KBM-7 (cell line): ENCODE results near the gene VPREB3.

Experiments
- DNase-seq: peaks from one replicate; pipeline ENCODE4 v3.0.0-alpha.2; 2015
- in situ Hi-C: fragments of 300-500 bp; cut with MboI; formaldehyde crosslinking; loops from 2 replicates; pipeline ENCODE4 v1.14.3; 2020; ENCODE audit warnings: low sequenced_read_pairs, low pct_unique_long_range_greater_than_20kb, mixed read lengths

Gene VPREB3

DNA sequence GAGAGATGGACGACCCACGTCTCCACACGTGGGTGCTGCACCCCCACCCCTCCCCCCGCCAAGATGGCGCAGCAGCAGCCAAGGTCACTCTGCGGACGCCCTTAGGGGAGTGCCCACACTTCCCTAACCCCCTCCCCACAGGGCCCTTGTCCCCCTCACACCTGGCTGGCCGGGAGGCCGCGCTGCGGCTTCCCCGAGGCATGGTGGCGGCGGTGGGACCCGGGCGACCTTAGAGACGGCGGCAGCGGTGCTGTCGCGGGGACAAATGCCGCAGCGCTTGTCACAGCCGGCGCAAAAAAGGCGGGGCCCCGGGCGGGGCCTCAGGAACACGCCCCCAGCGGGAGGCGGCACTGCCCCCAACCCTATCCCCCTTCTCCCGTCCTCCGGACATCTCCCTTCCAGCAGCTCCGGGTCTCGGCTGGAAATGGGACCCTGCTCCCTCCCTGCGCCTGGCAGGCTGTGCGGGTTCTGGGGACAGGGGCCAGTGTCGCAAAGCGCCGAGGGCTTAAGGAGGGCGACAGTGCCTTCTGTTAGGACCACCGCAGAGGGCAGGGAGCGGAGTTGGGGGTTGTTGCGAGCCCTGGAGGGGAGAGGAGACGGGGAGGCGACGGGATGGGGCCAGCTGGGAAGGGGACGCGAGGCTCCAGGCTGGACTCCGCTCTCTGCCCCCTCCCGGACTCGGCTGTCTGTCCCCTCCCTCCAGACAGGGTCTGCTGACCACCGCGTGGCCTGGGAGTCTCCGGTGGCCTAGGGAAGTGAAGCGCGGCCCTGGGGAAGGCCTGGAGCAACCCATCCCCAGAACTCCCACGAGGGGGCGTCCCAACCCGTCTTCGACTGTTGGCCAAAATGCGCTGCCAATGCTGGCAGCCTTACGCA is 13.7 kb upstream of the VPREB3 start, which contains the start of gene CHCHD10:
Gene CHCHD10, minus strand, starts transcription at position 300 of the 876 bp plus-strand sequence. Its CDS starts 98 bp downstream, at position 202.
- in situ Hi-C loops: no loop called here

DNA sequence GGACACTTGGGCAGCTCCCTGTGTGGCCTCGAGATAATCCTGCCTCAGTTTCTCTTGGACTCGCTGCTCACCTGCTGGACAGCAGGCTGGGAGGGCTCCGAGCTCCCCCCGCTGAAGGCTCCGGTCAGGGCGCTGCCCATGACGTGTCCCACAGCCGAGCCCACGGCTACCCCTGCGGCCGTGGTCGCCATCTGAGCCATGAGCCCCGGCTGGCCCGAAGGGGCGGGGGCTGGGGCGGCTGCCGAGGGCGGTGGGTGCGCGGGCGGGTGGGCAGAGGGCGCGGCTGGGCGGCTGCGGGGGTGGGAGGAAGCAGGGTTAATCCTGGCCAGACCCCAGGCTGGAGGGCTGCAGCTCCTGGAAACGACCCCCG is 13.1 kb upstream of the VPREB3 start:
- DNase-seq: no peak
- in situ Hi-C loops: no loop called here

More for the DNA sequence above, 13.7 kb upstream of the VPREB3 start, which contains the start of gene CHCHD10:
- DNase-seq: peak; percentile 94

DNA sequence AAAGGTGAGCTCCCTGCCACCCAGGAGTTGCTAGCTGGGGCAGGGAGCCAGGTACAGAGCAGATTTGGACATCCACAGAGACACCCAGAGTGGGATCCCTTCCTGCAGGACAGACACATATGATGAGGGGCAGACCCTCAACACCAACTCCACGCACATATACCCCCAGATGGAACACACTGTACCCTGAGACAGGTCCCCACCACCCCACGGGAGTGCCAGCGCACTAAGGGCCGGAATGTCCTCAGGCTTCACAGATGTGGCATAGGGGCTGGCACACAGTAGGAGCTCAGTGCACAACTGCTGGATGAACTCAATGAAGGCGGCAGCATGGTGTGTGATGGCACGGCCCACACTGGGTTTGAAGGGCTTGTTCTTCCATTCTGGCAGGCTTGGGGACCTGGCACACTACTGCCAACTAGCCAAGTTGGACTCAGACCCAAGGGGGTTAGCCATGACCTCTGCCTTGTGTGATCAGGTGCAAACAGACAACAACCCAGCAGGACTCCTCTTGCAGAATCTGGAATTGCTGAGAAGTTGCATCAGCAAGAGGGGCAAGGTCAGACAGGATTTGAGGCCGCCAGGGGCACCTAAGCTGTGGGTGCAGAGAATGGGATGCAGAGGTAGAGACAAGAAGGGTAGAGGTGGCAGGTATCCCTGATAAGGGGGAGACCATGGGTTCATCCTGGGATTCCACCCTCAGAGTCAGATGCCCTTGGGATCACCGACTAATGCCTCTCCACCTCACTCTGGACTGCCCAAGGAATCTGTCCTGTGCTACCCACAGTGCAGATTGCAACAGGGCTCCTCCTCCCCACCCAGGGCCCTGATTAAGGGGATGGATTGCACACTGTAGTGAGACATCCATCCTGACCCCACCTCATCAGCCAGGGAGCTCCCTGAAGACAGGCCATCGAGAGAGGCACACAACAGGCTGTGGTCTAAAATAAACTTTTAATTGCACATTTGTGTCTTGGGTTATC is 11.0 kb upstream of the VPREB3 start:
- in situ Hi-C loops: no loop called here
- DNase-seq: no peak

DNA sequence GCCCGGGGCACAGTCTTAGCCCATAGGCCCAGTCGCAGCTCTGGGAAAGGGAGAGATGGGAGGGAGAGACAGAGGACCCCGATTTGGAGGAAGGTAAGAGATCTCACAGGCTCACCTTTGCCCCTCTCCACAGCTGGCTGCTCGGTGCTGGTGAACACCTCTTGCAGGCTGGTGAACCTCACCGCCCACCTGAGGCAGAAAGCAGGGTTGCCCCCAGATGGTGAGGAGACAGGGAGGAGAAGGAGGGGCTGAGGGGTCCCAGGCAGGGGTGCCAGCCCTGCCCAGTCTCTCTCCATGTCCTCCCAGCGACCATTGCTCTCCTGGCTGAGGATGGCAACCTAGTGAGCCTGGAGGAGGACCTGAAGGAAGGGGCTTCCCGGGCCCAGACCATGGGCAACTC is 9.7 kb upstream of the VPREB3 start:
- in situ Hi-C loops: no loop called here
- DNase-seq: no peak

DNA sequence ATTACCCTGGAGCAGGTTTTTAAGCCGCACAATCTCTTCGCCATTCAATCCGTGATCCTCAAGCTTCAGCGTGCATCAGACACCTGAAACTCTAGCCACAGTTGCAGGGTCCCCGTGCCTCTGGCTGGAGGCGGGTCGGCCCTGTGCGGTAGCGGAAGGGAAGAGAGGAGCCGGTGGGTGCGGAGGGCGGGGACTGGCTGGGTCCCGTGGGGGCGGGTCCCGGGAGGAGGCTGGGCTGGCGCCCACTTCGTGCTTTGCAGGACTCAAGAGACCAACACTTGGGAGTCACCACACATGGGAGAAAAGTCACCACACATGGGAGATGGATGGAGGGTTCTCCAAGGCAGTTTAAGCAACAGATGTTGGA is 9.3 kb upstream of the VPREB3 start:
- DNase-seq: no peak
- in situ Hi-C loops: no loop called here

DNA sequence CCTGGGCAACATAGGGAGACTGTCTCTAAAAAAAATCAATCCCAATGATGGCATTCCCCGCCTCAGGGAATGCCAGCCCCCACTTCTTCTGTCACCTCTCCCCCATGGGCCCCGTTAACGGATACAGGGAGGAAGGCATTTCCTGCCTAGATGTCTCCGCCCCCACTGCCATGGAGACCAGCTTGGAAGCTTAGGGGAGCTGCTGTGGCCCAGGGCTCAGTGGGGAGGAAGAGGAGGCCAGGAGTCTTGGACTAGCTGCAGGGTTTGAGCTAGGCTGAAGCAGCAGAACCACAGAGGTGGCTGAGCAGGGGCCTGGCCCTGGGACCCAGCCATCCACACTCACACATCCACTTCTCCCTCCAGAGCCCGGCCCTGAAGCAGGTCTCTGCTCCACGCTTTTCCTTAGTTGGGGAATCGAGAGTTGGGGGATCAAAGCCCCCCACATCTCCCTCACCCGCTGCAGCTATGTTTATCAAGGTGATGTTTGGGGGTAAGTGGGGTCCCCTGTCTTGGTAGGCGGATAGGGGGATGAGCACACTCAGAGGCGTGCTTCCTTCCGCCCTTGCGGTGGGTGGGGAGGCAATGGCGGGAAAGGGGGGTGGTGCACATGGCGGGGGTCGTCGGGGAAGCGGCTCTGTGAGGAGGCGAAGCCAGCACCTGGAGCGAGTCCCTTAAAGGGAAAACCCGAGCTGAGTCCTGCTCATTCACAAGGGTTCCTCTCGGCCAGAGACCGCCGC is 8.8 kb upstream of the VPREB3 start, which contains the start of gene C22orf15:
Gene C22orf15, plus strand, starts transcription at position 149 of the 737 bp plus-strand sequence. Its CDS starts 317 bp downstream, at position 466.
- DNase-seq: peak; percentile 28

DNA sequence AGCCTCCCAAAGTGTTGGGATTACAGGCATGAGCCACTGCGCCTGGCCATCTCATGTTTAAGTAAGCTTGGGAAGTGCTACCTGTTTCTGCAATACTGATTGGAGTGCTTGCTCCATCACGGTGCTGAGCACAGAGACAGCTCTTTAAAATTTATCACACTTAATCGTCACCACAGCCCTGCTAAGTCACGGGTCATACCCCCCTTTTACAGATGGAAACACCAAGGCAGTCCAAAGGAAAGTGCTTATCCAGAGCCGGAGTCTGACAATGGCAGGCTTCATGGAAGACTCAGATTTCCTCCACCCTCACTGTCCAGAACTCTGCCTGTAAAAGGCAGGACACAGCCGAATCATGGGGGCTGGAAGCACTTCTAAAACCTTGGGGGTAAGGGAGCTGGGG is 5.8 kb upstream of the VPREB3 start:
- in situ Hi-C loops: no loop called here
- DNase-seq: no peak

More for the DNA sequence above, 8.8 kb upstream of the VPREB3 start, which contains the start of gene C22orf15:
- in situ Hi-C loops: no loop called here

DNA sequence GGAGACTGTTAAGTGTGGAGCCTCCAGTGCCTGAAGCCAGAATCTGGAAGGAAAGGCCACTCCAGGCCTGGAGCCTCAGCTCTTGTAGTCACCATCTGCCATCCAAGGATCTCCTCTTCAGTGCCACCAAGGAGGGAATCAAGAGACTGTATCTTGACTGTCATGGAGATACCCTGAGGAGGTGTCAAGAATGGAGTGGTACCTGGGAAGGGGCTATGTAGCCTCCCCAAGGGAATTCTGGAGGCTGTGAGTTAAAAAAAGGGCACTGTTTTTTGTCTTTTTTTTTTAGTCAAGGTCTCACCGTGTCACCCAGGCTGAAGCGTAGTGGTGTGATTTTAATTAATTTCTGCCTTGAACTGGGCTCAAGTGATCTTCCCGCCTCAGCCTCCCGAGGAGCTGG is 5.3 kb upstream of the VPREB3 start:
- in situ Hi-C loops: no loop called here

DNA sequence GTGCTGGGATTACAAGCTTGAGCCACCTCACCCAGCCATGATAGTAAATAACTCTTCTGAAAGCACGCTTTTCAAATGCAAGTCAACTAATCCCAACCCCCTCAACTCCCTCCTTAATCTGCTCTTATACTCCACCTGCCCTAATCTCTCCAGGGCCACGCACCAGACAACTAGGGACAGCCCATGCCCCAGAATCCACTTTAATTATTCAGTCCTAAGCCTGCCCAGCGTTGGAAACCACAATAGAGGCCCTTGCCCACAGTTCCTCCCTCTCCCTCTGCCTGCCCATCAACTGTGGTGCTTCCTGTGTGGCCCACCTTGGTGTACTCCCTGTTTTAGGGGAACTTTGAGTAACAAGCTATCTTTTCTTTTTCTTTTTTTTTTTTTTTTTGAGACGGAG is 2.7 kb upstream of the VPREB3 start:
- peak; percentile 64 for DNase-seq
- in situ Hi-C loops: no loop called here

More for the DNA sequence above, 5.3 kb upstream of the VPREB3 start:
- DNase-seq: no peak

DNA sequence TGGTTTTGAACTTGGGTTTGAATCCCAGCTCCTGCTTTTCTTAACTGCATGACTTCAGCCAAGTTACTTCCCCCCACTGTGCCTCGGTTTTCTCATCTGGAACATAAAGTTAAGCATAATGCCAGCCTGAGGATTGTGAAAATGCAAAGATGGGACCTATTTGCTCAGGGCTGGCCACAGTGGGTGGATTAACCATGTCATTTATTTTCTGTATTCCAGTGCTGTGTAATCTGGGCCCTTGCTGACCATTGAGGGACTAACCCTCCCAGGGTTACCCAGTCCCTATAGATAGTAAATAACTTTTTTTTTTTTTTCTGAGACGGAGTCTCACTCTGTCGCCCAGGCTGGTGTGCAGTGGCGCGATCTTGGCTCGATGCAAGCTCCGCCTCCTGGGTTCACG is 1.5 kb upstream of the VPREB3 start:
- no peak for DNase-seq
- in situ Hi-C loops: no loop called here

DNA sequence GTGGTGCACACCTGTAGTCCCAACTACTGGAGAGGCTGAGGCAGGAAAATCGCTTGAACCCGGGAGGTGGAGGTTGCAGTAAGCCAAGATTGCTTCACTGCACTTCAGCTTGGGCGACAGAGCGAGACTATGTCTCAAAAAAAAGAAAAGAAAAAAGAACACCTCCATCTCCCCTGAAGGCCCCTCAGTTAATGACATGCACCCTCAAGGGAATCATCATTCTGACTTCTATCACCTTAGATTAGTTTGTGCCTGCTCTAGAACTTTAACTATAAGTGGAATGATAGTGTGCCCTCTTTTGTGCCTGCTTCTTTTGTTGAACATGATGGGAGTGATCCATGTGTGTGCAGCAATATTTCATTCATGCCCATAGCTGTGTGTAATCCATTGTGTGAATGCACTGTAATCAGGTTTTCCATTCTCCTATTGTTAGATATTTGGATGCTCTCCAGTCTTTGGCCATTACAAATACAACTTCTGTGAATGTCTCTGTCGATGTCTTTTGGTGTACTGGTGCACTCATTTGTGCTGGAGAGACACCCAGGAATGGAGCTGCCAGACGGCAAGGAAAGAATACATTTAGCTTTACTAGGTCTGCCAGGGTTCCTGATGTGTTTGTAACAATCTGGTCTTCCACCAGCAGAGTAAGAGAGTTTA is 883 bp upstream of the VPREB3 start:
- in situ Hi-C loops: no loop called here
- DNase-seq: no peak

DNA sequence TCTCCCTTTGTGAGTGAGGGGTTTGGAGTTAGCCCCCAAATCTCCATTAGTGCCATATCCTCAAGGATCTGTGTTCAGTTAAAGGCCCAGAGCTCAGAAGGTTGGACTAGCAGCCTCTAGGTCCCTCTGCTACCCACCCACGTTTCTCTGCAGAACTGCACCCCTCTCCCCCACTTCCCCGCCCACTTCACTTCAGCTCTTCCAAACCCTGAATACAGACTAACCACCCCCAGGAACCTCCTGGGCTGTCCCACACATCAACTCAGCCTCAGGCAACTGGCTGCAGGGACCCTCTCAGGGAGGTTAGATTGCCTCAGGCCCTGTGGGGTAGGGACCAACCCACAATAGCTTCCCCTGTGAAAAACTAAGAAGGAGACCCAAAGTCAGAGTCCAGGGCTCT is 840 bp downstream of the VPREB3 start:
- no peak for DNase-seq
- in situ Hi-C loops: no loop called here

DNA sequence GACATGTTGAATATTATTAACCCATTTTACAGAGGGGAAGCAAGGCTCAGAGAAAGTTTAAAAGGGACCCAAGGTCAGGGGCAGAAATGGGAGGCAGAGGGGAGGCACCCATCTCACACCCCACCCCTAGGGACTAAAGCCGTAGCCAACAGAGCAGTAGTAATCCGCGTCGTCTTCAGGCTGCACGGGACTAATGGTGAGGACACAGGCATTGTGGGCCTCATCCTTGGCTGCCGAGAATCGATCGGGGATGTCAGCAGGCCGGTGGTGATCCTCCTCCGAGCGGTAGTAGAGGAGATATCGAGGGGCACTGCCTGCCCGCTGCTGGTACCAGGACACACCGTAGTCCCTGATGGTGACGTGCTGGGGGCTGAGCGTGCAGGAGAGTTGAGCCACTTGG is 1.5 kb downstream of the VPREB3 start:
- in situ Hi-C loops: no loop called here
- DNase-seq: no peak

DNA sequence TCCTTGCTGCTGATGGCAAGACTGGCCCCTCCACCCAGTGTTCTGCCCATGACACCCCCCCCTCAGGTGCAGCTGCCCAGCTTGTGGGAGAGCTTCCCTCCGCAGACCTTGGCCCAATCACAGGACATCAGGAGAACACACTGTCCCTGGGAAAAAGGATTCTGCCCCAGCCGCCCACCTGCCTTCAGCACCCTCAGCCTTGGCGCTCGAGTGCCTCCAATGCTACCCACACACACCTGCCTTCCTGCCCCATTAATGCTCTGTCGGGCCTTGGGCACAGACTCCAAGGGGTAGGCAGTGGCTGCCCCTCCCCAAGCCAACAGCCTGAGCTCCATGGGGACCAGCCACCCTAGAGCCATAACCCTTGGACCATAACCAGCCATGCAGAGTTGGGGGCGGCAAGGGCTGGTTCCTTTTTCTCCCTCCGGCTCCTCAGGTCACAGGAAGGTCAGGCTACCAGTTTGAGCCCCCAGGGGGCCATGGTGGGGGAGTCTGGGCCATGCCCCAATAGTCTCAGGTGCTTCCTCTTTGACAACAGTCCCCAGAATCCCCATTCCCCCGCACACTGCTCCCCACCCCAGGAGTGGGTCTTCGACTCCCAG is 2.0 kb downstream of the VPREB3 start:
- in situ Hi-C loops: no loop called here
- peak; percentile 57 for DNase-seq

DNA sequence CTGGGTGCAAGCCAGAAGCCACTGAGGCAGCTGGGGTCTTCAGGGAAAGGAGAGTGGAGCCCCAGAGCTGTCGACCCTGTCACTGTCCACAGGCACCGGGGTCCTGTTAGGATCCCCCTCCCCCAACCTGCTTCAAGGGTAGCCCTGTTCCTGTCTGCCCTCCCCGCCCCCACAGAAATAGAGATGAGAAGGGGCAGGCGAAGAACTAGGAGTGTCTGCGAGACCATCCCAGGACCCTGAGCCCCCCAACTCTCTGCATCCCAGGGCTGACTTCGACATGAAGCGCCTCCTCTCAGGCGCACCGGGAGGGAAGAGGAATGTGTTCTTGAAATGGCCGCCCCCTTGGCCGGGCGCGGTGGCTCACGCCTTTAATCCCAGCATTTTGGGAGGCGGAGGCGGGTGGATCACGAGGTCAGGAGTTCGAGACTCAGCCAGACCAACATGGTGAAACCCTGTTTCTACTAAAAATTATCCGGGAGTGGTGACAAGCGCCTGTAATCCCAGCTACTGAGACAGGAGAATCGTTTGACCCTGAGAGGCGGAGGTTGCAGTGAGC is 2.7 kb downstream of the VPREB3 start:
- in situ Hi-C loops: no loop called here
- DNase-seq: no peak

DNA sequence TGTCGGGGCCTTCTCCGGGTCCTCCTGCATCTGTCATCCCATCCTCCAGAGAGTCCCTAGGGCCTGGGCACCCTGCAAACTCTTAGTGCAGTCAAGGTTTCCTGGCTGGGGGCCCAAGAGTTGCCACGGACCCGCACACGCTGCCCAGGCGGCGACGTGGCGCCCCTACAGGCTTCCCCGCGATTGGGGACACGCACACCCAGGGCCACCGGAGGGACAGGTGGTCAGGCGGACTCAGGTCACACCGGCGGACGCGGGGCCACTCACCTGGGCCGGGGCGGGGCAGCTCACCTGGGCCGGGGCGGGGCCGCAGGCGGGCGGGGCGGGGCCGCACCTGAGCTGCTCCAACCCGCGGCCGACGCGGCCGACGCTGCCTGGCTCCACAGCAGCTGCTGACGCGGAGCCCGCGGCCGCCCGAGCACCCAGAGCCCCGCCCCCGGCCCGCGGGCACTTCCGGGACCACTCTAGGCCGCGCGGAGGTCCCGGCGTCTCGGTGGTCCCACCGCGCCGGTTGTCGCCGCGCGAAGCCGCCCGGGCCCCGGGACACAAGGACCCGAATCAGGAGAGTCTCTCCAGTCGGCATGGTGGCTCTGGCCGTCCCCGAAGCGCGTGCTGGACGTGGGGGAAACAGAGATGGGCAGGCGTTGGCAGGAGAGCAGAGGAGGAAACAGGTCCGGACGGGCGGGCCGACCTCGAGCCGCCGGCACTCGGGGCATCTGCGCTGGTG is 3.3 kb downstream of the VPREB3 start, which contains the start of gene ZNF70:
Gene ZNF70, minus strand, starts transcription at position 399 of the 727 bp plus-strand sequence. CDS start 5,972 bp downstream, outside the sequence.
- DNase-seq: peak; percentile 79
- in situ Hi-C loops: no loop called here

DNA sequence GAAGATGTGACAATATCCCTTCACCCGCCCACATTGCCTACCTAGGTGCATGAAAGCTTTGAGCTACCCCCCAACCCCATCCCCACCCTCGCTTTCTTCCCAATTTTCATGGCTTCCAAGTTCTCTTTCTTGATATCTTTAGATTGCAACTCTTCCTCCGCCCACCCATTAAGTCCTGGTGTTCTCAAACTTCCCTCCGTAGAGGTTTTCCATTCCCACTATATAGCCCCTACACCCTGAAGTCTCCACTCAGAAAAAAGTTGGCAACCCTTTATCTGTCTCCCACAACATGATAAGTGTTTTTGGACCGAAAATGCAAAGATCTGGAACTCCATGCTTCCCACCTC is 3.9 kb downstream of the VPREB3 start:
- in situ Hi-C loops: no loop called here
- DNase-seq: no peak
